Chondrocyte (in vitro differentiated cells): Measurements from ENCODE around the gene ASIC3. TPM values are rescaled to one million over a fixed set of nuclear protein-coding genes. Genes with fewer than 3 reads are reported as not detected.

Experiments
- DNase-seq: peaks from one replicate; pipeline ENCODE4 v3.0.0; 2021; ENCODE audit warnings: mixed read lengths, low spot score
- H3K27ac Mint-ChIP-seq: one replicate; pipeline ENCODE4 v1.8.0; 2021; ENCODE audit warnings: mild to moderate bottlenecking, moderate library complexity, mixed read lengths; ENCODE audit not compliant: unreplicated experiment
- H3K27me3 Mint-ChIP-seq: 2 replicates; pipeline ENCODE4 v1.8.0; 2021; ENCODE audit warnings: low read depth, mixed read lengths
- H3K36me3 Mint-ChIP-seq: 2 replicates; pipeline ENCODE4 v1.8.0; 2021; ENCODE audit warnings: low read depth, mixed read lengths
- H3K4me1 Mint-ChIP-seq: 2 replicates; pipeline ENCODE4 v1.8.0; 2021; ENCODE audit warnings: low read depth, mild to moderate bottlenecking, mixed read lengths
- H3K4me3 Mint-ChIP-seq: one replicate; pipeline ENCODE4 v1.8.0; 2021; ENCODE audit warnings: mild to moderate bottlenecking, moderate library complexity, mixed read lengths; ENCODE audit not compliant: unreplicated experiment
- H3K9me3 Mint-ChIP-seq: 2 replicates; pipeline ENCODE4 v1.8.0; 2021; ENCODE audit warnings: low read depth, mixed read lengths
- total RNA-seq: library from RNA; stranded (reverse); gene quantifications from 3 replicates; pipeline ENCODE4 v1.2.1, GENCODE V29; 2021
- TF ChIP-seq, protein P1 (sequence below): fragments of 200-600 bp; sonication (generic); IDR thresholded peaks from 2 replicates; pipeline ENCODE4 v1.5.0; 2021; ENCODE audit warnings: antibody characterized with exemption, mild to moderate bottlenecking, moderate library complexity

The ASIC3 gene
- total RNA-seq, 1 donor from 2014 or later = 2.4 TPM

DNA sequence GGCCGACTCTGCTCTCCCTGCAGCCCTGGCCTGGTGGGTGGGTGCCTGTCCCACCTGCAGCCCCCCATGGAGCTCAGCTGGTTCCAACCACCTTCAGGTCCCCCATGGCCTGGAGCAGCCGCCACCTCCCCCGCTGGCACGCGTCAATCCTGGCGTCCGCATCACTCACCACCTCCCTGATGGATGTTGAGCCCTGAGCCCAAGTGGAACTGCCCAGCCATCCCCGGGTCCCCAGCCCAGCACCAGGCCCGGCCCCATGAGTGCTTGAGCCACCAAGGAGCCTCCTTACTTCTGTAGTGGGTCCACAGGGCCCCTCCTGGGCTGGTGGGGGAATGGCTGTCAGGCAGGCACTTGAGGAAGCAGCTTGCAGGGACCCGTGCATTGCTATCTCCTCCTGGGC is 52.6 kb downstream of the ASIC3 start:
- Mint-ChIP-seq H3K4me1 (peaks cover 28% of the 10 kb centered on the region), H3K4me3 (no peak overlapping the region), H3K36me3 (no peaks in the 10 kb centered on the region), H3K27ac (no peak overlapping the region), H3K27me3 (no peaks in the 10 kb centered on the region), H3K9me3 (no peaks in the 10 kb centered on the region)
- TF ChIP-seq, protein P1, sequence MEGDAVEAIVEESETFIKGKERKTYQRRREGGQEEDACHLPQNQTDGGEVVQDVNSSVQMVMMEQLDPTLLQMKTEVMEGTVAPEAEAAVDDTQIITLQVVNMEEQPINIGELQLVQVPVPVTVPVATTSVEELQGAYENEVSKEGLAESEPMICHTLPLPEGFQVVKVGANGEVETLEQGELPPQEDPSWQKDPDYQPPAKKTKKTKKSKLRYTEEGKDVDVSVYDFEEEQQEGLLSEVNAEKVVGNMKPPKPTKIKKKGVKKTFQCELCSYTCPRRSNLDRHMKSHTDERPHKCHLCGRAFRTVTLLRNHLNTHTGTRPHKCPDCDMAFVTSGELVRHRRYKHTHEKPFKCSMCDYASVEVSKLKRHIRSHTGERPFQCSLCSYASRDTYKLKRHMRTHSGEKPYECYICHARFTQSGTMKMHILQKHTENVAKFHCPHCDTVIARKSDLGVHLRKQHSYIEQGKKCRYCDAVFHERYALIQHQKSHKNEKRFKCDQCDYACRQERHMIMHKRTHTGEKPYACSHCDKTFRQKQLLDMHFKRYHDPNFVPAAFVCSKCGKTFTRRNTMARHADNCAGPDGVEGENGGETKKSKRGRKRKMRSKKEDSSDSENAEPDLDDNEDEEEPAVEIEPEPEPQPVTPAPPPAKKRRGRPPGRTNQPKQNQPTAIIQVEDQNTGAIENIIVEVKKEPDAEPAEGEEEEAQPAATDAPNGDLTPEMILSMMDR = no peak
- peak; percentile 90 for DNase-seq

DNA sequence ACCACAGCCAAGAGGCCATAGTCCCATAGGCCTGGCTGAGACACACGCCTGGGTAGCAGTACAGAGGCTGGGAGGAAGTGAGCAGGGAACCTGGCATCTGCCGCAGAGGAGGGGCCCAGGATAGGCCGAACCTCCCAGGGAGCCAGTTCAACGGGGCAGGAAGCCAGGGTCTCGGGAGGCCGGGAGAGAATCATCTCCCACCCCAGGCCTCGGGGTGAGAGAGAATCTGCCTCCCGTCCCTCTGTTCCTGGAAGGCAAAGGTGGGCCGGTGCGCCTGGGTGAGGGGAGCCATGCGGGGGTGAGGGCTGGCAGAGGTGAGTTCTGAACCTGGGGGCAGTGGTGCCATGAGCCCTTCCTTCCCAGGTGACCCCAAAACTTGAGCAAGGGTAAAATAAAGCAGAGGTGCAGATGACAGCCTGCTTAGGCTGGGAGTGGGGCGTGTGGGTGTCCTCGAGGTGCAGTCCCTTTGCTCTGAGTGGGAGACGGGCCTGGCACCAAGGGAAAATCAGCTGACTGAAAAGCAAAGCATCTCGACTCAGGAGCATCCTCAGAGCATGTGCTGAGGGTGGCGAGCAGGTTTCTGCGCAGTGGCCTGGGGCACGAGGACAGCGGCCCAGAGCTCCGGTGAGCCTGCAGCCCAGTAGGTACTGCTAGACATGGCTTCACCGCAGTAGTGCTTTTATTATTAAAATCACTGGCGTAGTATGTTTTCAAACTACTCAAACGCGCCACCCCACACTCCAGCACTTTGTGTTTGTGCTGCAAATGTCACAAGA is 53.5 kb downstream of the ASIC3 start:
- Mint-ChIP-seq H3K27me3 (no peaks in the 10 kb centered on the region), H3K4me1 (peaks cover 24% of the 10 kb centered on the region), H3K9me3 (no peaks in the 10 kb centered on the region), H3K4me3 (no peak overlapping the region), H3K36me3 (no peaks in the 10 kb centered on the region), H3K27ac (no peak overlapping the region)
- TF ChIP-seq, protein P1 = no peak
- DNase-seq = no peak

Other genes with a start within 250 kb of the ASIC3 start
- gene TMEM176B, start 248.2 kb upstream of the ASIC3 start, total RNA-seq = 0.36 to 0.37 TPM in 2 of 3 replicates, not detected in the other
- gene TMEM176A, start 247.8 kb upstream of the ASIC3 start, total RNA-seq = not detected in 3 replicates
- gene AOC1, start 196.0 kb upstream of the ASIC3 start, total RNA-seq = not detected in 3 replicates
- 0.19 to 0.33 TPM (median 0.30 TPM) in 3 replicates for gene KCNH2, start 70.2 kb upstream of the ASIC3 start, total RNA-seq
- not detected in 3 replicates for gene NOS3, start 57.5 kb upstream of the ASIC3 start, total RNA-seq
- gene ATG9B, start 24.0 kb upstream of the ASIC3 start, total RNA-seq = 1.5 to 1.6 TPM in 2 of 3 replicates, not detected in the other
- 30.2 to 45.7 TPM (median 32.1 TPM) in 3 replicates for gene ABCB8, start 20.1 kb upstream of the ASIC3 start, total RNA-seq
- gene CDK5, start 9.4 kb downstream of the ASIC3 start, total RNA-seq = 23.9 to 25.4 TPM (median 24.0 TPM) in 3 replicates
- 340 to 379 TPM (median 371 TPM) in 3 replicates for gene SLC4A2, start 11.1 kb downstream of the ASIC3 start, total RNA-seq
- gene FASTK, start 32.3 kb downstream of the ASIC3 start, total RNA-seq = 83.8 to 146 TPM (median 94.0 TPM) in 3 replicates
- gene TMUB1, start 35.0 kb downstream of the ASIC3 start, total RNA-seq = 31.2 to 43.2 TPM (median 33.2 TPM) in 3 replicates
- 77.8 to 116 TPM (median 91.4 TPM) in 3 replicates for gene AGAP3, start 37.9 kb downstream of the ASIC3 start, total RNA-seq
- gene GBX1, start 119.2 kb downstream of the ASIC3 start, total RNA-seq = not detected in 3 replicates
- not detected in 3 replicates for gene ASB10, start 138.7 kb downstream of the ASIC3 start, total RNA-seq
- not detected in 3 replicates for gene H2BK1, start 162.0 kb downstream of the ASIC3 start, total RNA-seq
- 35.8 to 42.2 TPM (median 37.7 TPM) in 3 replicates for gene ABCF2, start 178.7 kb downstream of the ASIC3 start, total RNA-seq
- 98.3 to 135 TPM (median 101 TPM) in 3 replicates for gene CHPF2, start 184.0 kb downstream of the ASIC3 start, total RNA-seq
- gene SMARCD3, start 200.2 kb downstream of the ASIC3 start, total RNA-seq = 105 to 125 TPM (median 120 TPM) in 3 replicates